IPS-18a (cell line): ENCODE data around the gene SHROOM3.

Source experiments
- H3K27ac ChIP-seq: one replicate; pipeline ENCODE4 v1.5.1; 2013; ENCODE audit warnings: low read length
- H3K27me3 ChIP-seq: one replicate; pipeline ENCODE4 v1.6.1; 2013; ENCODE audit warnings: mild to moderate bottlenecking, low read length; ENCODE audit not compliant: control insufficient read depth, insufficient read depth
- H3K36me3 ChIP-seq: one replicate; pipeline ENCODE4 v1.6.1; 2013; ENCODE audit warnings: low read depth, low read length; ENCODE audit not compliant: control insufficient read depth
- H3K4me1 ChIP-seq: one replicate; pipeline ENCODE4 v1.6.1; 2013; ENCODE audit warnings: low read depth, low read length; ENCODE audit not compliant: control insufficient read depth
- H3K4me3 ChIP-seq: one replicate; pipeline ENCODE4 v1.5.1; 2013; ENCODE audit warnings: low read length
- H3K9ac ChIP-seq: one replicate; pipeline ENCODE4 v1.6.1; 2013; ENCODE audit warnings: mild to moderate bottlenecking, low read length, moderate library complexity
- H3K9me3 ChIP-seq: one replicate; pipeline ENCODE4 v1.6.1; 2013; ENCODE audit warnings: low read depth, low read length; ENCODE audit not compliant: control insufficient read depth

The SHROOM3 gene

DNA sequence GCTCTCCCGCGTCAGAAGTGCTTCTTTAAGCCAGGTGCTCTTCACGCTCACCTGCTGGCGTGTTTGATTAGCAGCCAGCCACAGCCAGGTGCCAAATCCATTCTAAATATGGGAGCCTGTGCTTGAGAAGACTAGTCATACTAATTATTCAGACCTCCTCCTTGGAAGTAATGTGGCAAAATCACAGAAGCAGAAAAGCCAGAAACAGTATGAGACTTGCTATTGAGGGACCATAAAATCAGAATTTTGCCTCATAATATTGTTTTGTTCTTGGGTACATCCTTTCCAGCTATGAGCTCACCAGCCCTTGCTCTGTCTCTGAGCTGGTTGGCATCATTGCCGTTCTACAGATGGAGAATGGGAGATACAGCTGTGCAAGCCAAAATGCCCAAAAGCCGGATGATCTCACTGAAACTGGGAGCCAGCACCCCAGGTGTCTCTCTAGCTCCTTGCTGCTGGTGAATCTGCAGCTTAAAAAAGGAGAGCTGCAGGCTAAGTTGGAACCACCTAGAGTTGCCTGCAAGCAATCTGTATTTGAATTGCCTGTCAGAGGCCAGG lies 205.4 kb downstream of the SHROOM3 start:
- peaks cover 11% of the 10 kb centered on the region for H3K4me1 ChIP-seq

DNA sequence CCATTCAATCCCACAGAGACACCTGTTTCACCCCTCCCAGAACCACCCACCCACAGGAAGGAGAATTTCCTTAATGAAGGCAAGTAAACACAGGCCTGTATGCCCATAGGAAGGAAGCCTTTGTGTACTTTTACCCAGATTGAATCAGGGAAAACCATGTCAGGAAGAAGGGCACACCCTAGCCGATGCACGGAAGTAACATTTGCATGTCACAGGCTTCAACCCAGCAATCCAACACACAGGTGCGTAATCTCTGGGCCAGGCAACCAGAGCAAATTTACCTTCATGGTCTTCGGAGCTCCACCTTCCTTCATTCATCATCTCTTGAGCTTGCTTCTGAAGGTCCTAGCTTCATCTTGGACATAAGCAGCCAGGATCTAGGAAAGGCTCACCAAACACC lies 206.3 kb downstream of the SHROOM3 start:
- Histone ChIP-seq H3K9ac (no peak overlapping the region), H3K27ac (no peak overlapping the region), H3K9me3 (no peaks in the 10 kb centered on the region), H3K4me3 (no peak overlapping the region), H3K36me3 (no peaks in the 10 kb centered on the region), H3K4me1 (peaks cover 11% of the 10 kb centered on the region), H3K27me3 (no peaks in the 10 kb centered on the region)

More for the DNA sequence above, 205.4 kb downstream of the SHROOM3 start:
- H3K4me3 ChIP-seq, result no peak overlapping the region
- H3K27me3 ChIP-seq, result no peaks in the 10 kb centered on the region
- H3K9me3 ChIP-seq, result no peaks in the 10 kb centered on the region
- no peak overlapping the region for H3K9ac ChIP-seq
- H3K27ac ChIP-seq, result no peak overlapping the region
- no peaks in the 10 kb centered on the region for H3K36me3 ChIP-seq

DNA sequence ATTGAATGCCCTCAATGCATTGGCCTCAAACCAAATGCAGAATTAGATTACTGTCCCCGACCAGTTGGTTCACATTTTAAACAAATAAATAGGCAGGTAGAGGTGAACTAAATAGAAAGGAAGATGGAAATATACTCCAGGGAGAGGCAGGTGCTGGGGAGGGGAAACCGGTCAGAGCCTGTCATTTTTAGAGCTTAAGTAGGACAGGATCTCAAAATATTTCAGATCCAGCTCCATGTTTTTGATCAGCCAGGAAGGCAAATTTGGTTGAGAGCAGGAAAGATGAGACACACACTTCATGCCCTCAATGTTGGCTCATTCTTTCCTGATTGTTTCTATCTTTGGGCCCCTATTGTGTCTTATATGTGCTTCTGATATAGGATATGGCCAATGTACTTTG lies 206.7 kb downstream of the SHROOM3 start:
- H3K4me3 ChIP-seq, result no peak overlapping the region
- no peak overlapping the region for H3K9ac ChIP-seq
- H3K4me1 ChIP-seq, result peaks cover 11% of the 10 kb centered on the region
- no peaks in the 10 kb centered on the region for H3K36me3 ChIP-seq
- H3K9me3 ChIP-seq, result no peaks in the 10 kb centered on the region
- H3K27me3 ChIP-seq, result no peaks in the 10 kb centered on the region
- H3K27ac ChIP-seq, result no peak overlapping the region

DNA sequence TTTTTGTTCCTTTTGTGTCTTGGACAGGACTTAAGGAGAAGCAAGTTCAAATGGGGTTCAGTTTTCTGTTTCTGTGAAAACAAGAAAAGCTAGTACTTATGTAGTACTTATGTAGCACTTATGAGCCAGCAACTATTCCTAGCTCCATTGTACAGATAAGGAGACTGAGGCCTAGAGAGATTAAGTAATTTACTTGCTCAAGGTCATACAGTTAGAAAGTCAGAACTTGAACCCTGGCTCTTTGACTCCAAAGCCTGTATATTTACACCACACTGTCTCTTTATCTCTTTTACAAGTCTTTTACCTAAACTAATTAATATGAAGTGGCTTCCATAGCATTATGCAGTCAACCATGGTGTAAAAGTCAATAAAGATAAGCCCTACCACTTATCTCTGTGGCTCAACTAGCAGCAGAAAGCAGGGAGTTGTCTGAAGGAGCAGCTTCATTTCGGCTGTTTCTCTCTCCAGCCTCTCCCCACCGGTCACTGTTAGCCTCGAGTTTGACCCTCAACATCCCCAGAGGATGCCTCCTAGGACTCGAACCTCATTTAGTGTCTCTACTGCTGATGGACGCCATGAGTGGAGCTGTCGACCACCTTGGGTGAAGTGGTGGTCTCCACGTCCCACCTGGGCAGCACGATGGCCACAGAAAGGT lies 209.9 kb downstream of the SHROOM3 start:
- no peaks in the 10 kb centered on the region for H3K9me3 ChIP-seq
- peaks cover 10% of the 10 kb centered on the region for H3K4me1 ChIP-seq
- no peak overlapping the region for H3K27ac ChIP-seq
- no peaks in the 10 kb centered on the region for H3K27me3 ChIP-seq
- H3K36me3 ChIP-seq, result no peaks in the 10 kb centered on the region
- H3K9ac ChIP-seq, result no peak overlapping the region
- H3K4me3 ChIP-seq, result no peak overlapping the region

DNA sequence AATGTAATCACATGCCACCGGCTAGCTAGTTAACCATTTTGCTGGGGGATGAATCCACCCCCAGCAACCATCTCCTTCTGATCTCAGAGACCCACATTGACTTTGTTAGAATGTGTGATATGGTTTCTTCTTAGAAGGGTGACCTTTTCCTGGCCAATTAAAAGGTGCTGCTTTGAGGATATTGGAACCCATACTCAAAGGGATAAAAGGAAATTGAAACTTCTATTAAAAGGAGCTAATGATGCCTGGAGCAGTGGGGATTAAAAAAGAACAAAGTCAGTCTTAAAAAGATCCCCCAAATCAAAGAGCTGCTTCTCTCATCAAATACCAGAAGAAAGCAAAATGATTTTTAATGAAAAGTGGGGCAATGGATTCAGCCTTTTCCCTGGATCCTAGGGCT lies 214.1 kb downstream of the SHROOM3 start:
- Histone ChIP-seq H3K4me1 (no peaks in the 10 kb centered on the region), H3K36me3 (no peaks in the 10 kb centered on the region), H3K27me3 (no peaks in the 10 kb centered on the region), H3K4me3 (no peak overlapping the region), H3K27ac (no peak overlapping the region), H3K9ac (no peak overlapping the region), H3K9me3 (no peaks in the 10 kb centered on the region)

DNA sequence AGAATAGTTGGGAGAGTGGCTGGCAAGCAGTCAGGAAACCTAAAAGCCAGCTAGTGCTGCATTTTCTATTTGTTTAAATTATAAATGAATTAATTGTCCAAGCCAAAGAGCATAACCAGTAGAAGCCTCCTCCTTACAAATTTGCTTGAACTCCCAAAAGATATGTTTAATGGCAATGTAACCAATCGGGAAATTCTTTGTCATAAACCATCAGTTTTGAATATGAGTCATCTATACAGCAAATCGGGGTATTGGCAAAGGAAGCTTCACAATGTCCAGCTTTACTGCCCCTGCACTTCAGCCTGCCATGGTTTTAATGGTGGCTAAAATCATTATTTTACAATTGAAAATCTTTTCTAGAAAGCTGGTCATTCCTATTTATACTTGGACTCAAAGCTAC lies 216.6 kb downstream of the SHROOM3 start:
- no peak overlapping the region for H3K9ac ChIP-seq
- H3K27ac ChIP-seq, result no peak overlapping the region
- no peaks in the 10 kb centered on the region for H3K27me3 ChIP-seq
- no peaks in the 10 kb centered on the region for H3K4me1 ChIP-seq
- no peak overlapping the region for H3K4me3 ChIP-seq
- H3K36me3 ChIP-seq, result no peaks in the 10 kb centered on the region
- no peaks in the 10 kb centered on the region for H3K9me3 ChIP-seq

DNA sequence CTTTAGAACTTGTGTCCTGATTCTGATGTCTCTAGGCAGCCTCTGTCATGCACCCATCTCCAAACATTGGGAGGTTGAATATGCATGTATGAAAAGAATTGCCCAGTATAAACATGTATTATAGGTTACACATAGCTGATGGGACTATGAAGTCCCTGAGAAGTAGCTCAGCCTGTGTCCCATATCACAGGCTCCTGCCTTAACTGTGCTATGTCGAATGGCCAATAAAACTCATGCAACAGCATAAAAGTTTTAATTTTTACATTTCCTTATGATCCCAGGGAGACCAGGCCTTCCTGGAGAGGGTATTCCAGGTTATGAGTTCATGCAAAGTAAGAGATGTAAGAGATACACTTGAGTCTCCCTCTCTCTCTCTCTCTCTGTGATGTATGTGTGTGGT lies 217.4 kb downstream of the SHROOM3 start:
- no peaks in the 10 kb centered on the region for H3K4me1 ChIP-seq
- no peaks in the 10 kb centered on the region for H3K27me3 ChIP-seq
- H3K36me3 ChIP-seq, result no peaks in the 10 kb centered on the region
- H3K9me3 ChIP-seq, result no peaks in the 10 kb centered on the region
- no peak overlapping the region for H3K9ac ChIP-seq
- H3K27ac ChIP-seq, result no peak overlapping the region
- H3K4me3 ChIP-seq, result no peak overlapping the region

DNA sequence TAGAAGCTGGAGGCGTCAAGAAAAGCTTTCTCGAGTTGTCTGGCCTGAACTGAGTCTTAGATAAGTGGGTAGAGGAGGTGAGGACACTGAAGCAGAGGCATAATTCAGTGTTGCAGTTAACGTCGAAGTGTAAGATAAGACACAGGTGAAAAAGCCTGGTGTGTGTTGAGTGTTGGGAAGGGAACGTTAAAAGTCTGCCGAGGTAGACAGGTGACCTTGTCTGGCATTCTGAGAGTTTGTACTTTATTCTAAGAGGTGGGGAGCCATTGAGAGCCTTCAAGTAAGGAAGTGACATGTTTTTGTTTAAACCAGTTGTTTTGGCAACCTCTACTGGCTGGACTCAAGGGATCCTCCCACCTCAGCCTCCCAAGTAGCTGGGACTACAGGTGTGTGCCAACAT lies 219.1 kb downstream of the SHROOM3 start:
- Histone ChIP-seq H3K27me3 (no peaks in the 10 kb centered on the region), H3K27ac (no peak overlapping the region), H3K36me3 (no peaks in the 10 kb centered on the region), H3K9me3 (no peaks in the 10 kb centered on the region), H3K4me3 (no peak overlapping the region), H3K4me1 (no peaks in the 10 kb centered on the region), H3K9ac (no peak overlapping the region)

DNA sequence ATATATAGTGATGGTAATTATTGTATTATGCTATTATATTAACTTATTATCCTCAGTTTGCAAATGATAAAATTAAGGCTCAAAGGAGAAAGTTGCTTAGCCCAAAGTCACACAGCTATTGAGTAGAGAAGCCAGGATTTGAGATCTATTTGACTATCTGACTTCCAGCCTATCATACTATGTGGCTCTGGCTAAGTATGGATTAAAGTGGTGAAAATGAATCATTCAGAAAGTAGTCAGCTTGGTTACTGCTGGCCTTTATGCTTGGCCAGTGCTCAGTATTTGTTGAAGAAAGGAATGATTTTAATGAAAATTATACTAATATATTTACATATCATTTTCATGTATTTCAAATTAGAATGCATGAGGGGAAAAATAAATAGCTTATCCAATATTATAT lies 219.8 kb downstream of the SHROOM3 start:
- Histone ChIP-seq H3K4me3 (no peak overlapping the region), H3K4me1 (no peaks in the 10 kb centered on the region), H3K27ac (no peak overlapping the region)

DNA sequence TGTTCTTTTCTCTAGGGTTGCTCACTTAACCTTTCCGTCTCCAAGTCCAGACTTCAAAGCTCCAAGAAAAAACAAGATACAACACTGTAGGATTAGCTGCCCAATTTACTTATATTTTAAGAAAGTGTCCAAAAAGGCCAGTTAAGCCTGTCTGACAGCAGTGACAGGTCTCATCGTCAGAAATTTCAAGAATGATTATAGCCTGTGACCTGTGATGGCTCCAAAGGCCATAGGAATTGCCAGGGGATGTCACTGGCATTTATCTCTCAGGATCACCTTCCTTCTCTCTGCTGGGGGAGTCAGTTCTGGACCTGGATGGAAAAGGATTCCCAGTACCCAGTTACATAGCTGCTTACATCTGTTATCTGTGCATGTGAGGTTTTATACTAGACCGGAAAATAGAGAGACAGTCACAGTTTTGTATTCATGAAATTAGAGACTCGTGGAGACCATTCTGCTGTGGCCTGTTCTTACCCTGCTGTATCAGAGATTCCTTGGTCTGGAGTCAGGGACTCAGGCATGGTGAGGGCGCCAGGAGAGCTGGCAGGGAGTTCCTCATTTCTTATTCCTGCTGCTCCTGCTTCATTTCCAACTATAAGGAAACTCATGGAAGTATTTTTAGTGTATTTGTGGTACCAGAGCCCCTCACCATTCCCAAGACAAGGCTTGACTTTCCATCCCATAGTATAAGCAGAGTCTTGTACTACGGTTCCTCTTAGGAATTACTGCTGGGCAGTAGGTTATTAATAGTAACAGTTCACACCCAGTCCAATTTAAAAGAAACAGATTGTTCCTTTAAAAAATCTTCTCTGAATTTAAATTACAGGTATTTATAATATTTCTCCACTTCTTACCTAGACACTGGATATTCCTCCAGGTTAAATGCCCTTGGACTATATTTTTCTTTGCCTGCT lies 220.8 kb downstream of the SHROOM3 start:
- H3K36me3 ChIP-seq, result no peaks in the 10 kb centered on the region
- H3K27ac ChIP-seq, result no peak overlapping the region
- no peaks in the 10 kb centered on the region for H3K4me1 ChIP-seq
- H3K27me3 ChIP-seq, result no peaks in the 10 kb centered on the region
- H3K9me3 ChIP-seq, result no peaks in the 10 kb centered on the region
- no peak overlapping the region for H3K4me3 ChIP-seq
- no peak overlapping the region for H3K9ac ChIP-seq

More for the DNA sequence above, 219.8 kb downstream of the SHROOM3 start:
- Histone ChIP-seq H3K9ac (no peak overlapping the region), H3K27me3 (no peaks in the 10 kb centered on the region), H3K36me3 (no peaks in the 10 kb centered on the region), H3K9me3 (no peaks in the 10 kb centered on the region)

DNA sequence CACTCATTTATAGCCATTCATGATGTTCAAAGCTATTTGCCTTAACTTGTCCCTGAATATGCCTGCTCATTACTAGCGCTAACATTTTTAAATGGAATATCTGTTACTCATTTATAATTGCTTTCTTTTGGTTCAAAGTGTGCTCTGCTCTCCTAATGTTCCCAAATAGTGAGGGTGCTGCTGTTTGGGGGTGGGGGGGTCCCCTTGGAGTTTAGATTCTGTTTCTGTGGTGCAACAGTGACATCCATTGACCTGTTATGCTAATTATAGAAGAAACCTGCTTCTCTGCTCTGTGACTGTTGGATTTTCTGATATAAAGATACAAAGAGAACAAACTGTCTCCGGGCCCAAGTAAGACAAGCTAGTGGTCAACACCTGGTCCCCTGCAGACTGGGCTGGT lies 222.4 kb downstream of the SHROOM3 start:
- H3K27ac ChIP-seq, result no peak overlapping the region
- H3K9ac ChIP-seq, result no peak overlapping the region

More for the DNA sequence above, 222.4 kb downstream of the SHROOM3 start:
- H3K4me1 ChIP-seq, result no peaks in the 10 kb centered on the region
- H3K27me3 ChIP-seq, result no peaks in the 10 kb centered on the region
- H3K36me3 ChIP-seq, result no peaks in the 10 kb centered on the region
- no peak overlapping the region for H3K4me3 ChIP-seq
- H3K9me3 ChIP-seq, result no peaks in the 10 kb centered on the region
